K562 (cell line): Measurements from ENCODE around the gene ZNF837. TPM values are rescaled to one million over a fixed set of nuclear protein-coding genes. Genes with fewer than 3 reads are reported as not detected.

ENCODE experiments used
- CHD7 ChIP-seq: fragments of 200-600 bp; sonication (generic); IDR thresholded peaks from one replicate; pipeline ENCODE4 v1.6.1; 2012; ENCODE audit warnings: mild to moderate bottlenecking, low read depth, low read length, inconsistent platforms
- polyA plus RNA-seq, 8 experiments: library from polyadenylated mRNA; depleted of rRNA in 4 of 8; stranded (reverse) in 5 of 8; unstranded in 3 of 8; fragments of >200 nt; fragmentation: Nextera tagmentation in 2 of 8; fragmentation: Illumina TruSeq in 1 of 8; extraction: Ambion mirVana in 2 of 8; extraction: Trizol in 1 of 8; gene quantifications; 2 replicates each; pipeline versions ENCODE4 v1.2.1 to v1.2.3, GENCODE V29; 2011 to 2014; ENCODE audit warnings: inconsistent platforms in 1 of 8, missing spikeins in 1 of 8
- total RNA-seq, 7 experiments: library from RNA; depleted of rRNA in 6 of 7; stranded (reverse); fragments of >200 nt in 6 of 7; fragmentation: Illumina TruSeq in 2 of 7; extraction: Trizol in 2 of 7; gene quantifications; 2 replicates each; pipeline versions ENCODE4 v1.2.1 to v1.2.3, GENCODE V29; 2011 to 2021; ENCODE audit warnings: low replicate concordance in 1 of 7

ZNF837 gene
- total and polyA plus RNA-seq, 9 of the 15 experiments (the other 6 are each of a cell fraction or from before 2014, with no cell fraction given): 0.11 to 2.1 (median 0.57) TPM; not detected in 4

- no peak for TF ChIP-seq CHD7
- TF ChIP-seq, all 486 proteins: peak for 2
These were observed 4.6 kb upstream of the ZNF837 start (continued) for GRCh38 chr19:58385313-58385890.
